HCT116 (cell line): ENCODE data around the gene SIRPD. TPM values are rescaled to one million over a fixed set of nuclear protein-coding genes. Genes with fewer than 3 reads are reported as not detected.
"Not testable (repeated sequence)": the region's sequence is repeated elsewhere in the genome, so short reads cannot be mapped to it uniquely, and the experiment has no call there.

Source experiments
- ATAC-seq: fragments of 200-7000 bp; cut with Tn5 transposase; 2 replicates; pipeline ENCODE4 v1.9.1; 2020; ENCODE audit warnings: mild to moderate bottlenecking, moderate library complexity
- BruUV-seq: library from RNA; stranded (reverse); fragments of 400-500 nt; replicated peaks from 2 replicates; lab custom pipeline; 2021; lab: Mats Ljungman, UMichigan
- CTCF ChIA-PET: fragments of 300-600 bp; sonication (Branson Sonifier 250); formaldehyde crosslinking; loops from one replicate; lab custom pipeline; 2021; ENCODE audit warnings: antibody characterized with exemption; lab: Charles Lee
- POLR2A ChIA-PET: fragments of 300-600, 350-600 bp; sonication (Branson Sonifier 250); formaldehyde crosslinking; loops from one replicate; lab custom pipeline; 2021; ENCODE audit warnings: antibody characterized with exemption; lab: Charles Lee
- RAD21 ChIA-PET, 2 experiments: fragments of 300-600 bp; sonication (Branson Sonifier 250); formaldehyde crosslinking; loops; one replicate each; lab custom pipeline; 2023; ENCODE audit warnings: low total read pairs in 2 of 2; ENCODE audit not compliant: uncharacterized antibody in 2 of 2, unreplicated experiment in 2 of 2, low non-redundant PET in 1 of 2; lab: Charles Lee
- DNase-seq: peaks from one replicate; pipeline ENCODE4 v3.0.0-alpha.2; 2010; ENCODE audit warnings: low read depth, low spot score
- H2AFZ ChIP-seq: fragments of 200-600 bp; shearing (Covaris generic), sonication (generic); 2 replicates; pipeline ENCODE4 v1.6.1; 2017; ENCODE audit warnings: low read depth, mixed run types, mixed read lengths, antibody characterized with exemption, low read length; ENCODE audit not compliant: poor library complexity, severe bottlenecking
- H3K27ac ChIP-seq: 2 replicates; pipeline ENCODE4 v1.5.1; 2012; ENCODE audit warnings: low read depth, low read length
- H3K27me3 ChIP-seq: fragments of 200-600 bp; sonication (generic); 2 replicates; pipeline ENCODE4 v1.6.1; 2016; ENCODE audit warnings: mixed run types, low read length, mixed read lengths; ENCODE audit not compliant: insufficient read depth
- H3K36me3 ChIP-seq, 2 experiments: fragments of 200-500 bp in 1 of 2; fragments of 200-600 bp in 1 of 2; sonication (Bioruptor generic) in 1 of 2; sonication (generic) in 1 of 2; 2 replicates each; pipeline versions ENCODE4 v1.5.1 to v1.6.1; 2014 to 2016; ENCODE audit warnings: low read length in 2 of 2, inconsistent platforms in 1 of 2, mixed read lengths in 1 of 2, mixed run types in 1 of 2; ENCODE audit not compliant: insufficient read depth in 2 of 2, control insufficient read depth in 1 of 2
- H3K4me1 ChIP-seq, 2 experiments: fragments of 200-600 bp in 1 of 2; sonication (generic) in 1 of 2; 2 replicates each; pipeline versions ENCODE4 v1.5.1 to v1.6.1; 2012 to 2017; ENCODE audit warnings: low read length in 2 of 2, inconsistent platforms in 1 of 2, mild to moderate bottlenecking in 1 of 2, mixed read lengths in 1 of 2, mixed run types in 1 of 2, moderate library complexity in 1 of 2; ENCODE audit not compliant: insufficient read depth in 2 of 2, control insufficient read depth in 1 of 2
- H3K4me2 ChIP-seq: fragments of 200-600 bp; sonication (generic); 2 replicates; pipeline ENCODE4 v1.6.1; 2017; ENCODE audit warnings: mixed run types, low read length, mixed read lengths
- H3K4me3 ChIP-seq, 2 experiments: fragments of 200-600 bp in 1 of 2; sonication (generic) in 1 of 2; replicated peaks in 1 of 2; 2 replicates each; pipeline ENCODE4 v1.5.1; 2011 to 2016; ENCODE audit warnings: low read length in 2 of 2, control low read depth in 1 of 2, low read depth in 1 of 2, mild to moderate bottlenecking in 1 of 2, mixed read lengths in 1 of 2, mixed run types in 1 of 2
- H3K79me2 ChIP-seq: fragments of 200-600 bp; sonication (generic); 2 replicates; pipeline ENCODE4 v1.6.1; 2017; ENCODE audit warnings: mild to moderate bottlenecking, mixed run types, low read length, moderate library complexity, mixed read lengths; ENCODE audit not compliant: insufficient read depth
- H3K9ac ChIP-seq: fragments of 200-600 bp; sonication (generic); 2 replicates; pipeline ENCODE4 v1.6.1; 2016; ENCODE audit warnings: low read length, mixed read lengths
- H3K9me2 ChIP-seq: fragments of 200-600 bp; sonication (generic), shearing (Covaris generic); 2 replicates; pipeline ENCODE4 v1.6.1; 2017; ENCODE audit warnings: mixed run types, mild to moderate bottlenecking, moderate library complexity; ENCODE audit not compliant: insufficient read depth
- H3K9me3 ChIP-seq, 2 experiments: fragments of 200-500 bp in 1 of 2; fragments of 200-600 bp in 1 of 2; sonication (Bioruptor generic) in 1 of 2; sonication (generic) in 1 of 2; 2 replicates each; pipeline ENCODE4 v1.6.1; 2014 to 2017; ENCODE audit warnings: low read length in 2 of 2, mixed read lengths in 2 of 2, inconsistent platforms in 1 of 2, low read depth in 1 of 2, mild to moderate bottlenecking in 1 of 2, mixed run types in 1 of 2, moderate library complexity in 1 of 2; ENCODE audit not compliant: control insufficient read depth in 1 of 2, insufficient read depth in 1 of 2
- H4K20me1 ChIP-seq: fragments of 200-600 bp; sonication (generic), shearing (Covaris generic); 2 replicates; pipeline ENCODE4 v1.6.1; 2017; ENCODE audit warnings: mixed run types, mild to moderate bottlenecking, moderate library complexity; ENCODE audit not compliant: insufficient read depth
- CEBPB ChIP-seq: IDR thresholded peaks from 2 replicates; pipeline ENCODE4 v1.6.1; 2012; ENCODE audit warnings: low read depth
- FOSL1 ChIP-seq: IDR thresholded peaks from 2 replicates; pipeline ENCODE4 v1.6.1; 2012; ENCODE audit warnings: low read depth
- JUND ChIP-seq: IDR thresholded peaks from 2 replicates; pipeline ENCODE4 v1.6.1; 2012
- MAX ChIP-seq: IDR thresholded peaks from 2 replicates; pipeline ENCODE4 v1.6.1; 2012
- TCF7L2 ChIP-seq: IDR thresholded peaks from 2 replicates; pipeline ENCODE4 v1.7.0; 2011; ENCODE audit warnings: borderline replicate concordance, inconsistent platforms; ENCODE audit not compliant: insufficient read depth, insufficient read length; ENCODE audit errors: extremely low read depth
- intact Hi-C: fragments of 100-400 bp; cut with micrococcal nuclease; formaldehyde crosslinking; loops from 2 replicates; pipeline ENCODE4 v1.10.0; 2022
- total RNA-seq: library from RNA; stranded (reverse); gene quantifications from one replicate; pipeline ENCODE4 v1.2.1, GENCODE V29; 2021; ENCODE audit not compliant: unreplicated experiment

The SIRPD gene
- total RNA-seq, 1 experiment from 2014 or later, result not detected

GRCh38 chr20:1499528-1500420 is 57.7 kb downstream of the SIRPD start:
- Histone ChIP-seq H3K27me3 (no peaks in the 10 kb centered on the region), H3K4me3 (no peak overlapping the region), H3K9me2 (no peaks in the 10 kb centered on the region), H3K9ac (no peak overlapping the region), H3K4me2 (peak overlapping the region; percentile 33; the same call in 1 of the 2 replicates), H3K27ac (no peak overlapping the region), H4K20me1 (no peaks in the 10 kb centered on the region), H2AFZ (peak overlapping the region; percentile 66), H3K4me1 (peaks cover 4 to 28% of the 10 kb centered on the region in 2 experiments), H3K9me3 (no peaks in the 10 kb centered on the region), H3K79me2 (no peaks in the 10 kb centered on the region), H3K36me3 (no peaks in the 10 kb centered on the region)
- BruUV-seq, result no TSS peak
- DNase-seq (no peak), ATAC-seq (no peak; the same call in 1 of the 2 replicates)
- ChIA-PET RAD21 (no interaction called here), CTCF (no interaction called here), POLR2A (no interaction called here)
- intact Hi-C loops, result no loop called here
- peak; percentile 27; the same call in 1 of the 2 replicates for TF ChIP-seq MAX
- TF ChIP-seq FOSL1, result peak; percentile 59
- TF ChIP-seq JUND, result peak; percentile 33; the same call in 1 of the 2 replicates
- TF ChIP-seq CEBPB, result no peak
- TF ChIP-seq TCF7L2, result no peak

- H3K36me3 ChIP-seq, H3K4me2 ChIP-seq, H3K4me3 ChIP-seq, H3K79me2 ChIP-seq, H3K27me3 ChIP-seq, H2AFZ ChIP-seq, ATAC-seq, H3K9ac ChIP-seq, intact Hi-C loops, H4K20me1 ChIP-seq, POLR2A ChIA-PET, H3K27ac ChIP-seq, H3K9me2 ChIP-seq, DNase-seq, BruUV-seq, H3K9me3 ChIP-seq: not testable (repeated sequence)
- H3K4me1 ChIP-seq, result peaks cover 4 to 25% of the 10 kb centered on the region in 2 experiments
- TF ChIP-seq FOSL1 (peak; percentile 37; the same call in 1 of the 2 replicates), JUND (peak; percentile 24; the same call in 1 of the 2 replicates)
- CTCF ChIA-PET, result interaction anchor here (1.4 kb wide), 1 partner anchor 12 kb away, joined by 3 read pairs; no protein-coding TSS in a partner anchor
- RAD21 ChIA-PET, result interaction anchor here in 1 of 2 experiments (0.7 kb wide), 1 partner anchor 325 kb away, joined by 3 read pairs; no protein-coding TSS in a partner anchor
Observed at GRCh38 chr20:1497371-1497770, 60.1 kb downstream of the SIRPD start.
